Ramos (cell line): ENCODE data around the gene DHRSX.
"Not testable (repeated sequence)": the region's sequence is repeated elsewhere in the genome, so short reads cannot be mapped to it uniquely, and the experiment has no call there.

Experiments
- in situ Hi-C: fragments of 300-500 bp; cut with MboI; formaldehyde crosslinking; loops from one replicate; pipeline ENCODE4 v1.14.3; 2022; ENCODE audit warnings: low sequenced_read_pairs; ENCODE audit not compliant: unreplicated experiment

DHRSX gene

GRCh38 chrX:2334237-2334636, 166.5 kb downstream of the DHRSX start:
- in situ Hi-C loops: no loop called here

DNA sequence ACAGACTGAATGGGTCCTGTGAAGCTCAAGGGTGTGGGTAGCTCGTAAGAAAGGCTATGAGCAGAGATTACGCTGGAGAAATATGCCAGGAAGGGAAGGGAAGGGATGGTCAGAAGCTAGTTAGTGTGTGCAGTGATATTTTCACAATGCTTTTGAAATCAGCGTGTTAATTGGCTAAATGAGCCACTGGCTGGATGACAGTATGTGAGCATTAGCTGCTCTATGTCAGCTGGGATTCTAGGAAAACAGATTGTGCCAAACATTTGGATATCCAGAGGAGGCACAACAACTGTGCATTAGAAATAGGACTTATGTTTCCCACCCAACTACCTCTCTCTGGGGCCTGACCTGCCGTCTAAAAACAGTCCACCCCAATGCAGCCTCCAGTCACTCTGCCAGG, 168.5 kb downstream of the DHRSX start:
- in situ Hi-C loops: no loop called here

GRCh38 chrX:2330910-2331309, 169.9 kb downstream of the DHRSX start:
- in situ Hi-C loops: no loop called here

DNA sequence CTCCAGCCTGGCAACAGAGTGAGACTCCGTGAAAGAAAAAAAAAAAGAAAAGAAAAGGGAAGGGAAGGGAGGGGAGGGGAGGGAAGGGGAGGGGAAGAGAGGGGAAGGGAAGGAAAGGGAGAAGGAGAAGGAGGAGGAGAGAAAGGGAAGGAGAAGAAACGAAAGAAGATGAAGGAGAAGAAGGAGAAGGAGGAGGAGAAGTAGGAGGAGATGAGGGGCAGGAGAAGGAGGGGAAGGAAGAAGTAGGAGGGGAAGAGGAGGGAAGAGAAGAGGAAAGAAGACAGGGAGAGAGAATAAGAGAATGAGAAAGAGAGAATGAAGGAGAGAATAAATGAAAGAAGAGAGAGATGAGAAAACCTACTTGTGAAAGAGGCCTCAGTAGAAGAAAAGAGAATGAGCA, 170.3 kb downstream of the DHRSX start:
- in situ Hi-C loops: no loop called here

- in situ Hi-C loops: no loop called here
These were observed 173.4 kb downstream of the DHRSX start for GRCh38 chrX:2327423-2327822.

DNA sequence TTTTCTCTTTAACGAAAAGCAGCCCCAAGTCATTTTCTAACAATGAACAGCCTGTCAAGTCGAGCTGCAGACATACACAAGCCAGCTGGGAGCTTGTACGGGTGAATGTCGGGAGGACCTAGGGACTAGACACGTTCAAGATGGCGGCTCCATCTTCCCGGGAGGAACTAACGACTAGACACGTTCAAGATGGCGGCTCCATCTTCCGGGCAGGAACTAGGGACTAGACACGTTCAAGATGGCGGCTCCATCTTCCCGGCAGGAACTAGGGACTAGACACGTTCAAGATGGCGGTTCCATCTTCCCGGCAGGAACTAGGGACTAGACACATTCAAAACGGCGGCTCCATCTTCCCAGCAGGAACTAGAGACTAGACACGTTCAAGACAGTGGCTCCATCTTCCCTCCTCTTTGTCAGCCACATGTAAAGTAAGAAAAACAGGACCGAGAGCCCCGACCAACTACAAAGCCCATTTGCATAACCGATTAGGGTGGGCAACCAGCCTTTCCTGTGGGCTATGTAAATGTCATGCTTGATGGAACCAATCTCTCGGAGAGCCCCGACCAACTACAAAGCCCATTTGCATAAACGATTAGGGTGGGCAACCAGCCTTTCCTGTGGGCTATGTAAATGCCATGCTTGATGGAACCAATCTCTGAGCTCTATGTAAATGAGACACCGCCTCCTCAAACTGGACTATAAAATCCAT, 175.5 kb downstream of the DHRSX start:
- in situ Hi-C loops: no loop called here

DNA sequence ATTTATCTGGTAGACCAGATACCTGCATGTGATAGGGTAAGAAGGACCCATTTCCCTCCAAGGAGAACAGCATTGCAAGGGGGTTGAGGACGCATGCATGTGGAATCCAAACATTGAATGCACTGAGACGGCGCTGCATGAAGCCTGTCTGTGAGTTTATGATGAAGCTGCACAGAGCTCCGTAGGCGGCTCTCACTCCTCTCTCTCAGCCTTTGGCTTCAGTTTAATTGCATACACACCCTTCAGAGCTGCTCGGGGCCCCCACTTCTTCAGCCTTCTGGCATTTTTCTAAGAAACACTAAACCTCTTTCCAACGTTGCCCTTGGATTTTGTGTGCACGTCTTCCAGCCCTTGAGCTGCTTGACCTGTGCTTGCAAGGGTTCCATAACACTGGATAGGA, 176.6 kb downstream of the DHRSX start:
- in situ Hi-C loops: no loop called here

DNA sequence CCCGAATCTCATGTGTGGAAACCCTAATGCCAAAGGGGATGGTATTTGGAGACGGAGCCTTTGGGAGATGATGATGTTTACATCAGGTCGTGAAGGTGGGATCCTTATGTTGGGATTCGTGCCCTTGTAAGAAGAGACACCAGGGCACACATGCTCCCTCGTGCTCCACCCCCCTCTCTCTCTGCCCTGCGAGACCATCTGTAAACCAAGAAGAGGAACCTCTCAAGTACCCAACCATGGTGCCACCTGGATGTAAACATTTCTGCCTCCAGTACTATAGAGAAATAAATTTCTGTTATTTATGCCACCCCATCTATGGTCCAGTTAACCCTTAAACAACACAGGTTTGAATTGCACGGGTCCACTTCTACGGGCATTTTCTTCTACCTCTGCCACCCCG, 179.4 kb downstream of the DHRSX start:
- in situ Hi-C loops: no loop called here

DNA sequence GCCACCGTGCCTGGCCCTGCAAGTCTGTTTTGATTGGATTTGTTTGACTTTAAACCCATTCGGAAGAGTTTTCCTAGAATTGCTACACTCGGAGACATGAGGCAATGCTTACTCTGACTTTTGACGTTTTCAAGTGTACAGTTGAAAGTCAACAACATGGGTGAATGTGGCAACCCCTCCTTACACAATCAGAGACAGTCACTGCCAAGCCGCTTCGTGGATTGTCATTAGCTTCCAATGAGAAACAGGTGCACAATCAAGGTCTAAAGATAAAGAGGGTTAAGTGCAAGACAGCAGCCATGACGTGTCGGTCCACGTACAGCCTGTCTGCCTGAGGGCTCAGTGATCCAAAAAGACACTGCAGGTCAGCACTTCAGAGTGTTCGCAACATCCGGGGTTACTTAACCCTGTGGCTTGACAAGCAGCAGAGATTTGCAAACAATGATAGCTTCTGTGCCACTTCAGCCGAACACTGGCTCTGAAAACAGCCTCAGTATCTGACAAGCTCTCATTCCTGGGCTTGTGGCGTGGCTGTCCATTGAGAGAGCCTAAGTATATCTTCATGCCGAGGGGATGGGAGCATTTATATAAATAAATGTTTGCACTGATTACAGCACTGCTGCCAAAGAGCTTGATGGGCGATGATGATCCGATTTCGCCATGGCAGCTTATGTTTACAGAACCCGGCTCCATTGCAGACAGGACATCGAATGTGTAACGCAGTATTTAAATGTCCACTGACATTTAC, 180.0 kb downstream of the DHRSX start:
- in situ Hi-C loops: no loop called here

GRCh38 chrX:2320089-2320488, 180.7 kb downstream of the DHRSX start:
- in situ Hi-C loops: no loop called here

DNA sequence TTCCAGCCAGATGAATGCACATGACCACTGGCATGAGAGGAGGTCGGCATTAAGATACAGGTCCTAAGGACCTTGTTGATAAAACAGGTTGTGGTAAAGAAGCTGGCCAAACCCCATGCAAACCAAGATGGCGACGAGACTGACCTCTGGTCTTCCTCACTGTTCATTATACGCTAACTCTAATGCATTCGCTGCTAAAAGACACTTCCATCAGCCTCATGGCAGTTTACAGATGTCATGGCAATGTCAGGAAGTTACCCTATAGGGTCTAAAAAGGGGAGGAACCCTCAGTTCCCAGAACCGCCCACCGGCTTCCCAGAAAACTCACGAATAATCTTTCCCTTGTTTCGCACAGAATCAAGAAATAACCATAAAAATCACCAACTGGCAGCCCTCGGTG, 182.4 kb downstream of the DHRSX start:
- in situ Hi-C loops: no loop called here

DNA sequence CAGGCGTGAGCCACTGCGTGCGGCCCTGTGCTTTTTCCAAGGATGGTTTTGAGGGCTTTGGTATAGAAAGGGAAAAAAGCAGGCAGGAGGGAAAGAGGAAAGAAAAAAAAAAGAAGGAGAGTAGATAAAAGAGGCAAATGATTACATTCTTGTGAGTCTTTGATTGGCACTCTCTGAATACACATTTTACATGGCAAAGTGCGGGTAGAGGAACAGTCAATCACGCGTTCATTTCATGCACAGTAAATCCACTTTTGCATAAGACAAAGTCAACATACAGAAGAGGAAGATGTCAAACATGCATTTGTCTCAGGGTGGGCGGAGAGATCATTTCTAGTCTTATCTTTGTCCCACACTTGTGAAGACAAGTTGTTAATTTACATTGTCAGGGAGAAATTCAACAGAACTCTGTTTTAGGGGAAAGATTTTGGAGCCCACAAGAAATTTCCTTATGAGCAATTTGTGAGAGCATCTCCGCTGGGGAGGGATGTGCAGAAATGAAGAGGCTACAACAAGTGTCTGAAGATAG, 183.2 kb downstream of the DHRSX start:
- in situ Hi-C loops: no loop called here

GRCh38 chrX:2316534-2316933, 184.2 kb downstream of the DHRSX start:
- in situ Hi-C loops: no loop called here

DNA sequence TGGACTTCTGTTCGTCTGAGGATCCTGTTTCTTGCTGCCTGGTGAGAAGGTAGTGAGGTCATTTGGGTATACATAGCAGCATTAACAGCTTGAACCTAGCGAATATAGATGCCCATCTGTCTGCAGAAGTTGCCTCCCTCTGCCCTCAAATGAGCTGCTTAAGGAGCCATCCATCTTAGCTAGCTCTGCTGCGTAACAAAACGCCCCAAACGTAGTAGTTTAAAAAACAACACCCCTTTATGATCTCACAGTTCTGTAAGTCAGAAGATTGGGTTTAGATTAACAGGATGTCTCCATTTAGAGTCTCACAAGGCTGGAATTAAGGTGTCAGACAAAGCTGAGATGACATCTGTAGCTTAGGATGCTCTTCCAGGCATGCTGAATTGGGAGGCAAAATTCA, 185.3 kb downstream of the DHRSX start:
- in situ Hi-C loops: no loop called here

DNA sequence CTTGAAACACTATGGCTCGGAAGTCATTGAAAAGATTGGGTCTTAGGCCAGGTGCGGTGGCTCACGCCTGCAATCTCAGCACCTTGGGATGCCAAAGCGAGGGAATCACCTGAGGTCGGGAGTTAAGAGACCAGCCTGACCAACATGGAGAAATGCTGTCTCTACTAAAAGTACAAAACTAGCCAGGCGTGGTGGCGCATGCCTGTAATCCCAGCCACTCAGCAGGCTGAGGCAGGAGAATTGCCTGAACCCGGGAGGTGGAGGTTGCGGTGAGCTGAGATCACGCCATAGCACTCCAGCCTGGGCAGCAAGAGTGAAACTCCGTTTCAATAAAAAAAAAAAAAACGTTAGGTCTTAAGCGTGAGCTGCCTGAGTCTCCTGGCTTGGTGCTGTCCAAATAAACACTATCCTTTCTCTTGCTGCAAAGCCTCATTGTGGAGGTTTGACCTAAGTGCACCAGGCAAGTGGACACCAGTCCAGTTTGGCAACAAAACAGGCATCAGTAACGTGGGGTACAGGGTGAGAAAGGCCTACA, 185.9 kb downstream of the DHRSX start:
- in situ Hi-C loops: no loop called here

DNA sequence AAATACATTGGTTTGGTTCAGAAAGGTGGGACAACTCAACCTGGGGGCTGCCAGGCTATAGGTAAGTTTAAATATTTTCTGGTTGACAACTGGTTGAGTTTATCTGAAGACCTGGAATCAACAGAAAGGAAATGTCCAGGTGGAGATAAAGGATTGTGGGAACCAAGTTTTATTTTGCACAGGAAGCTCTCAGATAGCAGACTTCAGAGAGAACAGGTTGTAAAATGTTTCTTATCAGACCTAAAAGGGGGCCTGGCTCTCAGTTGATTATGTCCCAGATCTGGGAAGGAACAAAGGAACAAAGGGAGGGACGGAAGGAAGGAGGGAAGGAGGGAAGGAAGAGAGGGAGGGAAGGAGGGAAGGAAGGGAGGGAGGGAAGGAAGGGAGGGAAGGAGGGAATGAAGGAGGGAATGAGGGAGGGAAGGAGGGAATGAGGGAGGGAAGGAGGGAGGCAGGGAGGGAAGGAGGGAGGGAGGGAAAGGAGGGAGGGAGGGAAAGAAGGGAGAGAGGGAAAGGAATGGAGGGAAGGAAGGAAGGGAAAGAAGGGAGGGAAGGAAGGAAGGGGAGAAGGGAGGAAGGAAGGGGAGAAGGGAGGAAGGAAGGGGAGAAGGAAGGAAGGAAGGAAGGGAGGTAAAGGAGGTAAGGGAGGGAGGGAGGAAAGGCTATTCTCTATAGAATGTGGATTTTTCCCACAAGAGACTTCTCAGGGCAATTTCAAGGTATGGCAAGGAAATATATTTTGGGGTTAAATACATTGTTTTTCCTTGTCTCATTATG, 186.7 kb downstream of the DHRSX start:
- in situ Hi-C loops: no loop called here

DNA sequence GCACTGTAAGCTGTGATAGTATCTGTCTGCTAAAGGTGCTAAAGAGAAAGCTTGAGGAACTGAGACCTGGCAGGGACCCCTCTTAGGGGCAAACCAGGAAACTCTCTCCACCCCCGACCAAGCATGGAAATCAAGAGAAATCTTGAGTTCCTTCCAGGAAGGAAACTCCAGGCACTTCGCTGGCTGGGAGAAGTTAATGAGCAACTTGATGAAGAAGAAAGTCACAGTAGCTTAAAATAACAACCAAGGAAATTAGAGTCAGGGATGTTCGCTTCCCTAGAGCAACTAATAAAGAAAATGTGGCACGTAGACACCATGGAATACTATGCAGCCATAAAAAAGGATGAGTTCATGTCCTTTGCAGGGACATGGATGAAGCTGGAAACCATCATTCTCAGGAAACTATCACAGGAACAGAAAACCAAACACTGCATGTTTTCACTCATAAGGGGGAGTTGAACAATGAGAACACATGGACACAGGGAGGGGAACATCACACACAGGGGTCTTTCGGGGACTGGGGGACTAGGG, 188.7 kb downstream of the DHRSX start:
- in situ Hi-C loops: not testable (repeated sequence)

DNA sequence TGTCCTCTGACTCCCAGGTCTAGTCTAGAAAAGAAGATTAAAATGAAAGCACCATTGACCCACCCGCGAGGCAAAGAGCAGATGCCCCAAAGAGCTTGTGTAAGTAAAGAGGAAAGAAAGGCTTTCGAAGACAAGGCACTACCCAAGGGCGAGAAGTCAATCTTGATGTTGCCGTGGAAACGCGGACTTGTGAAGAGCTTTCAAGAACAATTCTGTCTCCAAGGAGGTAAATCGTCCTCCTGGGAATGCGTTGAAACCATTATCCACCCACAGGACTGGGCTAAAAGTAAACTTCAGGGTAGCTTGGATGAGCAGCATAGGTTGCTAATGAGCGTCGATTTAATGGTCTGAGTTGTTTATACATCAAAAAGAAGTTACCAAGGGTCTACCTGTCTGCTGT, 189.3 kb downstream of the DHRSX start:
- in situ Hi-C loops: no loop called here

DNA sequence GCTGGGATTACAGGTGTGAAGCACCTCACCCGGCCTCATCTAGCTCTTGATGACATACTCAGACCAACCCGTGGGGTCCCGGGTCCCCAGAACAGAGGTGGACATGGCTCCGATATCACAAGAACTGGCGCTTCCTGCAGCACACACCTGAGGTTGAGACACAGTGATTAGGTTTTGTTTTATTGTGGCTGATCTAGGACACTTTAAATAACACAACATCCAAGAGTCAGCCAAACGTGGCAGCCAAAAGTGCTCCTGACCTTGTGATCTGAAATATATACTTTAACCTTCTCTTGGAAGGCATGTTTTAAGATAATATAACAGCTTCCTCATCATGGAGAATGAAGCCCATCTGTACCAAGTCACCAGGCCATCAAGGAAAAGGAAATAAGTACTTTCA, 198.9 kb downstream of the DHRSX start:
- in situ Hi-C loops: no loop called here

DNA sequence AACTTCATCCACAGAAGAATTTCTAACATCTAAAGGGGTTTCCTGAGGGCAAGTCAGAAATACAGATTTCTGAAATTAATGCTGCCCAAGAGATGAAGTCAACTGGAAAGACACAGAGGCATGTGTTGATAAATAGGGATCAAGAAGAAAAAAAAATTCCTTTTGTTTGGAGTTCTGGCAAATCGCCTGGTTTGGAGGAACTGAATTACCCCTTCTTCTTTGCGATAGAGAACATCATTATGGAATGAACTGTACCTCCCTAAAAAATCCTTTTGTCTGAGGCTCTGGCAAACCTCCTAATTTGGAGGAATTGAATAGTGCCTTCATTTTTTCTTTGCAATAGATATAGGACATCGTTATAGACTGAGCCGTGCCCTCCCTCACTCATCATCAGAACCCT, 200.9 kb downstream of the DHRSX start:
- in situ Hi-C loops: no loop called here

DNA sequence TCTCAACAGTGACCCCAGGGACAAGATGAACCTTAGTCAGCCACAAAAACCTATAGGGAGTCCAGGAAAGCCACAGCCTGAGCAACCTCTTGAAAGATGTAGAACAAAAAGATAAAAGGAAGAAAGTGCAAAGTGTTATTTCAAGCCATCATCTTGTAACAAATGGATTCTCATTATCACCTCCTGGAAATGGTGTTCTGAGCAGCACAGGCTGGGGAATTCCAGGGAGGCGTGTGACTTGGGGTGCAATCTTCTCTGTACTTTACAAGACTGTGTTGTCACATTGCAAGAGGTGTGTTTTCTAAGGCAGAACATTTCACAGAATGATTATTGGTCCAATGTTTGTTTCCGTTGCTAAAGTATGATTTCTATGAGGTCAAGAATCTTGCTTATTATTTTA, 214.0 kb downstream of the DHRSX start:
- in situ Hi-C loops: no loop called here
